GM18511 (cell line): ENCODE data around the gene LRRC7.
"Not testable (repeated sequence)": the region's sequence is repeated elsewhere in the genome, so short reads cannot be mapped to it uniquely, and the experiment has no call there.

Experiments
- ATAC-seq: cut with Tn5 transposase; IDR thresholded peaks from one replicate; pipeline ENCODE4 v1.9.1; 2021; ENCODE audit warnings: mild to moderate bottlenecking, moderate library complexity; ENCODE audit not compliant: unreplicated experiment

The LRRC7 gene

GRCh38 chr1:69946935-69947334 lies 379.2 kb downstream of the LRRC7 start:
- ATAC-seq, result no peak

- no peak for ATAC-seq
Observed at GRCh38 chr1:69947837-69948236, 380.1 kb downstream of the LRRC7 start.

- ATAC-seq, result no peak
Observed at GRCh38 chr1:69952676-69953075, 385.0 kb downstream of the LRRC7 start.

DNA sequence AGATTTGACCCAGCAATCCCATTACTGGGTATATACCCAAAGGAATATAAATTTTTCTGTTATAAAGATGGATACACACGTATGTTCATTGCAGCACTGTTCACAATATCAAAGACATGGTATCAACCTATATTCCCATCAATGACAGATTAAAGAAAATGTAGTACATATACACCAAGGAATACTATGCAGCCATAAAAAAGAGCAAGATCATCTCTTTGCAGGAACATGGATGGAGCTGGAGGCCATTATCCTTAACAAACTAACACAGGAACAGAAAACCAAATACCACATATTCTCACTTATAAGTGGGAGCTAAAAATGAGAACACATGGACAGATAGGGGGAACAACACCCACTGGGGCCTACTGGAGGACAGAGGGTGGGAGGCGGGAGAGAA lies 394.7 kb downstream of the LRRC7 start:
- ATAC-seq, result not testable (repeated sequence)

- ATAC-seq, result no peak
Observed at GRCh38 chr1:69967245-69967766, 399.6 kb downstream of the LRRC7 start.

DNA sequence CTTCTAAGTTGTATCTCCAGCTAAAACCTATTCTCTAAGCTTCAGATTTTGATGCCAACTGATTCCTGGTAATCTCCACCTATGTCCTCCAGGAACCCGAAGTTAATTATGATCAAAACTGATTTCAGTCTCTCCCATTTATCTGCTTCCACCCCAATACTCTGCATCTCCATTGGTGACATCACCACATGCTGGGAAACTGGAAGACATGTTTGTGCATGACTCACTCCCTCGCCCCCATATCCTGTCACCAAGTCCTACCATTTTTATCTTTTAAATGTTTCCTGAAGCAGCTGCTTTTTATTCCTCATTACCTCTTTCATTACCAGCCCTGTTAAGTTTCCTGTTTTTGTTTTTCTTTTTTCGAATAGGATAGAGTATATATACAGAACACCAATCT lies 409.2 kb downstream of the LRRC7 start:
- ATAC-seq, result no peak

- no peak for ATAC-seq
Observed at GRCh38 chr1:69982992-69983391, 415.3 kb downstream of the LRRC7 start.

GRCh38 chr1:69985376-69985775 lies 417.7 kb downstream of the LRRC7 start:
- ATAC-seq, result no peak

- no peak for ATAC-seq
Observed at GRCh38 chr1:69985901-69986439, 418.2 kb downstream of the LRRC7 start.

GRCh38 chr1:69987881-69988280 lies 420.2 kb downstream of the LRRC7 start:
- ATAC-seq, result no peak

DNA sequence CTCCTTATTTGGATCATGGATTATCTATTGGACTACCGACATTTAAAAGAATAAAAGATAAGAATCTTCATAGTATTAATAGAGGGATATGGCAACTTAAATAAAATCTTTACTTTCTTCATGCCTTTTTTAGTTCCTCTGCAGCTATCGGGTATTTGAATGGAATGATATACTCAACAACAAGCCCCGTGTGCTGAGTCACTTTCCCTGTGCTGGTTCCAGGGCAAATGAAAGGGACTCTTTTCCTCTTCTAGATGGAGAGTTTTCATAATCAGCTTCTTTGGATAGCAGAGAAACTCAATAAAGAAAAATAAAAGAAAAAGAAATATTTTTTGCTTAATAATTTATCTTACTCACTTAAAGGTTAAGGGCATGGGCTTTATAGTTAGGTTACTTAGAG lies 423.9 kb downstream of the LRRC7 start:
- ATAC-seq, result no peak

DNA sequence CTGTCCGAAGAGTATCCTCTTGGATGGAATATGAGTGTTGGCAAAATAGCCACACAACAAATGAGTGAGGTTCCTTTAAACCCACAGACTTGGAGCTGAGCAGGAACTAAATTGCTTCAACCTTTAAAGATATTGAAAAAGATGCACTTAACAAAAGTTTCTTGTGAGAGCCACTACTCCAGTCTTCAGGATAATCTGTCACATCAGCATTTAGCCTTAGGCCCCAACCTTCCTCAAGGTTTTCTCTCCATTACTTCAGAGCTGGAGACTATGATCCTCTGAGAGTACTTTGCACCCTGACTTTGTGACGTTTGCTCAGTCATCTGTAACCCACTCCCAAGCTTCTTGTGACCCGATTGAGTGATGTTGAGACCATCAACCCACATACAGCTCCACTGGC lies 424.9 kb downstream of the LRRC7 start:
- ATAC-seq, result no peak

- no peak for ATAC-seq
Observed at GRCh38 chr1:69993810-69994209, 426.1 kb downstream of the LRRC7 start.

DNA sequence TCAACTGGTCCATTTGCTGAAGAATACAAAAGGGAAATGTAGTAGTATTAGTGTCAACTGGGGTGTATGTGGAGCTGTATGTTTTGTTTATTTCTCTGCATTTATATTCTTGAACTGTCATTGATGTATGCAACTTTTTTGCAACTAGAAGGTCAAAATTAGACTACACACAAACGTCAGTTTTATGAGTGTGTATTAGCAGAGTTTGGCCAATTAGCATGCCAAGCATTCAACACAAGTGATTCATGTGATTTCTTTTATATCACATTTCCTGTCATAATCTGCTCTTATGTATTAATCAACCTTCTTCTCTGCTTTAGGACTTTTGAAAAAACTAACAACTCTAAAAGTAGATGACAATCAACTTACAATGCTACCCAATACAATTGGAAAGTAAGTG lies 426.5 kb downstream of the LRRC7 start:
- no peak for ATAC-seq

- no peak for ATAC-seq
Observed at GRCh38 chr1:69998847-69999246, 431.1 kb downstream of the LRRC7 start.

DNA sequence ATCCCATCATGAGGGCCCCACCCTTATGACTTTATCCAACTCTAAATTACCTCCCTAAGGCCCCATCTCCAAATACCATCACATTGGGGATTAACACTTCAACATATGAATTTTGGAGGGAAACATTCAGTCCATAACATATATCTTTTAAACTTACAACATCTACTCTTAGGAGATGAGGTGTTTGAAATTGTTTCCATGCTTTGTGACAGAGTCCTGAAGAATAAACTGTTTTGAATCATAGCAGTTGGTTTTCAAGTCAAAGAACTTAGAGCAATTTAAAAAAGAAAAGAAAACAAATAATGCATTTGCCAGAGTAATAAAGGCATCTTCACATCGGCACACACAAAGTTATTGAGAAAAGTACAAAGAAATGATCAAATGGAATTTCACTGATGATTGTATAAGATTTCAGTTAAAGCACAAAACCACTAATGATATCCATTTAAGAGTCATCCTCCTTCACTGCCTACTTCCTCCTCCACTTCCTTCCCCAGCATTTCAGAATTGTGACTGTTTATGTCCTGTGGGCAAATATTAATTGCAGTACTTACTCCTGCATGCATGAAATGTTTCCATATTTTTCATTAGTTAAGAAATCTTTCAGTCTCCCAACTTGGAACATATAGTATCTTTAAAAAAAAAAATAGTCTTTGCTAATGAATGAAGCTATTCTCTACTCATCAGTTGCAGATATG lies 435.6 kb downstream of the LRRC7 start:
- no peak for ATAC-seq

DNA sequence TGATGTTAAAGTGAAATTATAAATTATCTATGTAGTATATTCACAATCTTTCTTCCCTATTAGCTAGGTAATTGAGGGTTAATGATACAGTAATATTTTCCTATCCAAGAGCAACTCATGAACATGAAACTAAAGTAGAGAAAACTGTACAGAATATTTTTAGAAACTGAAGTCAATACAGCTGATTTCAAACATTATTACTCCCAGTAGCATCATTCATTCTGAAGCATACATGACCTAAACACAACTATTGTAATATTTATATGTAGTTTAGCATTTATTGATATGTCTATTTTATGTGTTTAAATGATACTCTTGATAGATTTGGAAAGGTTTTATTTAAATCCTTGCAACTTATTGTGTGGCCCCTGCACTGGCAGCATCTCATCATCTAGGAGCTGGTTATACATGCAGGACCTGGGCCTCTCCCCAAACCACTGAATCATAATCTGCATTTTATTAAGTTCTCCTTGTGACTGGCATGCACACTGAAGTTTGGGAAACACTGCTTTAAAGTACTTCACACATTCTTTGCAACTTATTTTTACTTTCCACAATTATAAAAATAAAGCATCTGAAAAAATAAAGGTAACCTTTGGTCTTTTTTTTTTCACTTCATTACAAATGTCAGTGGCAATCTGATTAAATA lies 437.8 kb downstream of the LRRC7 start:
- ATAC-seq, result no peak

- peak; percentile 45 for ATAC-seq
Observed at GRCh38 chr1:70008660-70009059, 440.9 kb downstream of the LRRC7 start.

DNA sequence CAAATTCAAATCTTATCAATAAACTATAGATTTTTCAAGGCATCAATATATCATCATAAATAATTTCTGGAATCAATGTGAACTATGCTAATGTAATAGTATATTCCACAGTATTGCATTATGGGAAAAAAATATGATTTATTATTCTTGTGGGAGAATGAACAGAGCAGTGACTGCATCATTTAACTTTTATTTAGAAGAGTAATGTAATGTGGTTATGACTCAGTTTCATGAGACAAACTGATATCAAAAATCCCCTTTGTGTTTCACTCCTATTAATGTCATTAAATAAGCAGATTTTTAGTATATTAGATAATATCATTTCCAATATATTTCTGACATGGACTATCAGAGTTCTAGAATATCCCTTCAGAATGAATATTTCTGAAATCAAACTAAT lies 450.0 kb downstream of the LRRC7 start:
- ATAC-seq, result no peak

- no peak for ATAC-seq
Observed at GRCh38 chr1:70024272-70024671, 456.6 kb downstream of the LRRC7 start.

DNA sequence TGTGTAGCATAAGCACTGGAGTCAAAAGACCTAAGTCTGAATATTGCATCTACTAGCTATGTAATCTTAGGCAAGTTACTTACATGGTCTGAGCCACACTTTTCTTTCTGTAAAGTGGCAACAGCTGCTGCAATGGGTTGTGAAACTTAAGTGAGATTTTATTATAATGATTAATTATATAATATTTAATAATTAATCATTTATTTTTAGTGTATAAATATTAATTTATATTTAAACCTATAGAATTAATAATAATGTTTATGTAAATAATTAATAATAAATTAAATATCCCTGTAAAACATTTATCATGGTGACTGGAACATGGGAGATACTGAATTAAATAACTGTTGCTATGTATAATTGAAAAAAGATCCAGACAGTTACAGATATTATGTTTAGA lies 457.3 kb downstream of the LRRC7 start:
- ATAC-seq, result no peak

DNA sequence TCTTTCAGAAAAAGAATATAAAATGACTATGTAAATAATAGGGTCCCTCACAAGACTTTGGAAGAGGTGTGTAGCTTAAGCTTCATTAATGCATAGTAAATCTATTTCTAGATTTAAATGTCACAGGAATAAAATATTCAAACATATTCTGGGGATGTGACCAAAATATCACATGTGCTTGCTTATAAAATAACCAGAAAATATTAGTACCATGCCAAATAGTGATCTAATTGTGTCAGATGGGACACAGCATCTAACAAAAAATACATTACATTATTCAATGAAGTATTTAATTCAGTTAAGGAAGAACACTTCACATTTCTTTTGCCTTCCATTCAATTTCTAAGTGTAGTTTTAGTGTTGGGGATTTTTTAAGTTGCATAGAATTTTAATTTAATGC lies 458.1 kb downstream of the LRRC7 start:
- no peak for ATAC-seq
